ENCODE measurements around the gene CSH1.
"Not testable (repeated sequence)": the region's sequence is repeated elsewhere in the genome, so short reads cannot be mapped to it uniquely, and the experiment has no call there.

The CSH1 gene

GRCh38 chr17:63896524-63897354 lies at the start of gene CSH1:
Gene CSH1, minus strand, starts transcription at chr17:63896574. Its CDS starts 63 bp downstream, at chr17:63896511.
- H3K36me3 ChIP-seq (ENCODE audit: control insufficient read depth, insufficient read depth, low read length); H3K9ac ChIP-seq (ENCODE audit: low read depth, low read length); H3K9me3 ChIP-seq (ENCODE audit: control insufficient read depth, insufficient read depth, low read length): not testable (repeated sequence)

DNA sequence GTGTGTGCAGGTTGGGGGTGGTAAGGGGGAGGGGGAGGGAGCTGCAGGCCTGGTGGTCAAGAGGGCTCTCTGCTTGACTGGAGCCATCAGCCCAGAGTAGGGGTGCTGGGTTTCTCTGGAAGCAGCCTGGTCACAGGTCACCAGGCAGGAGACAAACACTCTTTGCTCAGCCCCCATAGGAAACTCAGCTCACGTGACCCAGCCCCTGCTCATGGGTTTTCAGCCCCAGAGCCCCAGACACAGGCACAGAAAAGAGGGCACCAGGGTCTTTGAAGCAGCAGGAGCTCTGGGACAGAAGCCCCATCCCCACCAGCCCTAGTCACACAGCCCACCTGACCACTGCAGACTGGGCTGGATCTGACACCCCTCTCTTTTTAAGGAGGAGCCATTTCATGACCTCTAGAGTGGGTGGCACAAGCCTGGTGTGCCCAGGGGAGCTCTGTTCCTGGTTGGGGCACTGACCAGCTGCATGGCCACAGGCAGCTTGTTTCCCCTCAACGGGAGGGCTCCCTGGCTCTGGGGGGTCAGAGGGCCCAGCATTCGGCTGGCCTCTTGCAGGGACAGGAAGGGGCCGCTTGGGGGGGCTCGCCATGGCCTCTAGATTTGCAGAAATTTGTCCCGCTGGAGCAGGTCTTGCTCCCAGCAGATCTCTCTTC lies 49.5 kb upstream of the CSH1 start:
- peaks cover 3% of the 10 kb centered on the region for H3K4me1 ChIP-seq (ENCODE audit: control insufficient read depth, insufficient read depth, low read length)
- no peaks in the 10 kb centered on the region for H3K27me3 ChIP-seq (ENCODE audit: control insufficient read depth, insufficient read depth, low read length)
- H3K36me3 ChIP-seq (ENCODE audit: control insufficient read depth, insufficient read depth, low read length): peaks cover 5% of the 10 kb centered on the region
- H3K9ac ChIP-seq (ENCODE audit: low read depth, low read length): no peak overlapping the region
- no peaks in the 10 kb centered on the region for H3K9me3 ChIP-seq (ENCODE audit: control insufficient read depth, insufficient read depth, low read length)
- H3K4me3 ChIP-seq (ENCODE audit: low read depth, low read length): no peak overlapping the region

More at GRCh38 chr17:63896524-63897354, at the start of gene CSH1:
- not testable (repeated sequence) for H3K4me1 ChIP-seq (ENCODE audit: control insufficient read depth, insufficient read depth, low read length); H3K4me3 ChIP-seq (ENCODE audit: low read depth, low read length); H3K27me3 ChIP-seq (ENCODE audit: control insufficient read depth, insufficient read depth, low read length)

GRCh38 chr17:63944736-63945499 lies 48.5 kb upstream of the CSH1 start:
- no peaks in the 10 kb centered on the region for H3K9me3 ChIP-seq (ENCODE audit: control insufficient read depth, insufficient read depth, low read length)
- H3K4me3 ChIP-seq (ENCODE audit: low read depth, low read length): no peak overlapping the region
- no peaks in the 10 kb centered on the region for H3K27me3 ChIP-seq (ENCODE audit: control insufficient read depth, insufficient read depth, low read length)
- peaks cover 5% of the 10 kb centered on the region for H3K36me3 ChIP-seq (ENCODE audit: control insufficient read depth, insufficient read depth, low read length)
- H3K9ac ChIP-seq (ENCODE audit: low read depth, low read length): no peak overlapping the region
- H3K4me1 ChIP-seq (ENCODE audit: control insufficient read depth, insufficient read depth, low read length): no peaks in the 10 kb centered on the region

- Histone ChIP-seq H3K9me3 (ENCODE audit: control insufficient read depth, insufficient read depth, low read length) (no peaks in the 10 kb centered on the region), H3K4me3 (ENCODE audit: low read depth, low read length) (no peak overlapping the region), H3K27me3 (ENCODE audit: control insufficient read depth, insufficient read depth, low read length) (no peaks in the 10 kb centered on the region), H3K36me3 (ENCODE audit: control insufficient read depth, insufficient read depth, low read length) (peaks cover 5% of the 10 kb centered on the region), H3K4me1 (ENCODE audit: control insufficient read depth, insufficient read depth, low read length) (no peaks in the 10 kb centered on the region), H3K9ac (ENCODE audit: low read depth, low read length) (no peak overlapping the region)
Observed at GRCh38 chr17:63943745-63944144, 47.4 kb upstream of the CSH1 start.

DNA sequence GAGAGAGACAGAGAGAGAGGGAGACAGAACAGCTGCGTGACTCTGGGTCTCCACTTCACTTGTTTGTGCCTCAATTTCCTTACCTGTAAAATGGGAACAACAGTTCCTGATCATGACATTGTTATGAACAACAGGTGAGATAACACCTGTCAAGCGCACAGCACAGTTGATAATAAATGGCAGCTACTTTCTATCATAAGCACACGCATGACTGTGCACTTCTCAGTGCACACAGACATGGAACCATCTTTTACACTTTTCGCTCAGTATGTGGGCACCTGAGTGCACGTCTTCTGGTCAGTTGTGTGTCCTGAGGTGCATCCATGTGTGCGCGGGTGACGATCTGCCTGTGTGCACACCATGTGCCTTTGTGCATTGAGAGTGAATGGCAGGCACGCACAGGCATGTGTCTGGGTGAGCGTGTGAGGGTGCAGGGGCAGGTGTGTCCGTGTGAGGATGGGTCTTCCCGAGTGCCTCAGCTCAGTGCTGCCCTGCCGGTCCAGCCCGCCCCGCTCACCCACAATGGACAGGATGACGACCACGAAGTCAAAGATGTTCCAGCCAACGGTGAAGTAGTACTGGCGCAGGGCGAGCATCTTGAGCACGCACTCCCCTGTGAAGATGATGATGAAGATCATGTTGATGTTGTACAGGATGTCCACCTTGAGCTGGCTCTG lies 46.1 kb upstream of the CSH1 start:
- no peak overlapping the region for H3K9ac ChIP-seq (ENCODE audit: low read depth, low read length)
- no peaks in the 10 kb centered on the region for H3K4me1 ChIP-seq (ENCODE audit: control insufficient read depth, insufficient read depth, low read length)
- no peak overlapping the region for H3K4me3 ChIP-seq (ENCODE audit: low read depth, low read length)
- no peaks in the 10 kb centered on the region for H3K27me3 ChIP-seq (ENCODE audit: control insufficient read depth, insufficient read depth, low read length)
- H3K36me3 ChIP-seq (ENCODE audit: control insufficient read depth, insufficient read depth, low read length): peaks cover 5% of the 10 kb centered on the region
- H3K9me3 ChIP-seq (ENCODE audit: control insufficient read depth, insufficient read depth, low read length): no peaks in the 10 kb centered on the region

DNA sequence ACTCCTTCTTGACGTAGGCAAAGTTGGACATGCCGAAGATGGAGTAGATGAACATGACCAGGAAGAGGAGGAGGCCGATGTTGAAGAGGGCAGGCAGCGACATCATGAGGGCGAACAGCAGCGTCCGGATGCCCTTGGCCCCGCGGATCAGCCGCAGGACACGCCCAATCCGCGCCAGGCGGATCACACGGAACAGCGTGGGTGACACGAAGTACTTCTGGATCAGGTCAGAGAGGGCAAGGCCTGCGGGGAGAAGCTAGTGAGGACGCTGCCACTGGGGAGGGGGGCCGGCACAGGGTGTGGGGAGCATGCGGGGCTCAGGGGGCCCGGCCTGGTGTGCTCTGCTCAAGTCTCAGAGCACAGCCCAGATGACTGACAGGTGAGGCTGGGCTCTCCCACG lies 45.4 kb upstream of the CSH1 start:
- Histone ChIP-seq H3K9ac (ENCODE audit: low read depth, low read length) (no peak overlapping the region), H3K27me3 (ENCODE audit: control insufficient read depth, insufficient read depth, low read length) (no peaks in the 10 kb centered on the region), H3K36me3 (ENCODE audit: control insufficient read depth, insufficient read depth, low read length) (peaks cover 5% of the 10 kb centered on the region), H3K9me3 (ENCODE audit: control insufficient read depth, insufficient read depth, low read length) (no peaks in the 10 kb centered on the region), H3K4me3 (ENCODE audit: low read depth, low read length) (no peak overlapping the region), H3K4me1 (ENCODE audit: control insufficient read depth, insufficient read depth, low read length) (no peaks in the 10 kb centered on the region)

DNA sequence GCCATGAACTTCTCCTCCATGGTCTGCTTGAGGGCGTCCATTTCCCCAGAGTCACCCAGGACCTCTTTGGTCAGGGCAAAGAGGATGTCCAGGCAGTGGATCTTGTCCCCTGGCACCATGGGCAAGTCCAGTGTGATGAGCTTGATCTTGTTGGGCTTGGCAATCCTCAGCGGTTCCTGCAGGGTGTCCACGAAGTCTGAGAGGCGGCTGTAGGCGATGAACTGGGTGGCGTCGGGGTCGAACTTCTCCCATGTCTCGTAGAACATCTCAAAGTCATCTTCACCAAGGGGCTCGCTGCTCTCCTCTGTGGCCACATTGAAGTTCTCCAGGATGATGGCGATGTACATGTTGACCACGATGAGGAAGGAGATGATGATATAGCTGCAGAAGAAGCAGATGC lies 44.8 kb upstream of the CSH1 start:
- Histone ChIP-seq H3K27me3 (ENCODE audit: control insufficient read depth, insufficient read depth, low read length) (no peaks in the 10 kb centered on the region), H3K36me3 (ENCODE audit: control insufficient read depth, insufficient read depth, low read length) (peaks cover 5% of the 10 kb centered on the region), H3K4me1 (ENCODE audit: control insufficient read depth, insufficient read depth, low read length) (no peaks in the 10 kb centered on the region), H3K9ac (ENCODE audit: low read depth, low read length) (no peak overlapping the region), H3K9me3 (ENCODE audit: control insufficient read depth, insufficient read depth, low read length) (no peaks in the 10 kb centered on the region), H3K4me3 (ENCODE audit: low read depth, low read length) (no peak overlapping the region)

- Histone ChIP-seq H3K36me3 (ENCODE audit: control insufficient read depth, insufficient read depth, low read length) (peaks cover 5% of the 10 kb centered on the region), H3K4me1 (ENCODE audit: control insufficient read depth, insufficient read depth, low read length) (no peaks in the 10 kb centered on the region), H3K4me3 (ENCODE audit: low read depth, low read length) (no peak overlapping the region)
Observed at GRCh38 chr17:63940584-63940983, 44.2 kb upstream of the CSH1 start.

DNA sequence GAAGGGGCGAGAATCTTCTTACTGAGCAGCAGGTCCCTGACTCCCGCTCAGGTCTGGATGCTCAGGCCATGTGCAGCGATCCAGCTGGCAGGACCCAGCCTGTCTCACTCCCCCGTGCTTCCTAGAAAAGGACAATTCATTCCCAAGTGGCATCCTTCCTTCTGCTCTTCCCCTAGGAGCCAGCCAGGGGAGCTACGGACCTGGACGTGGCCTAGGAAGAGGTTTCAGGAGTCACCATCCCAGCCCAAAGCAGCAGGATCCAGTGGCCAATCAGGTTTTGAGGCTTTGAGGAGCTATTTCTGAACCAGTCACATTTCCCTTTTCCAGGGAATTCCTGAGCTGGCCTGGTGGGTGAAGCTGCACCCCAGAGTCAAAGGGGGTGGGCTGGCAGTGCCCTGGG lies 43.5 kb upstream of the CSH1 start:
- Histone ChIP-seq H3K9ac (ENCODE audit: low read depth, low read length) (no peak overlapping the region), H3K36me3 (ENCODE audit: control insufficient read depth, insufficient read depth, low read length) (peaks cover 5% of the 10 kb centered on the region), H3K4me1 (ENCODE audit: control insufficient read depth, insufficient read depth, low read length) (no peaks in the 10 kb centered on the region), H3K4me3 (ENCODE audit: low read depth, low read length) (no peak overlapping the region), H3K27me3 (ENCODE audit: control insufficient read depth, insufficient read depth, low read length) (no peaks in the 10 kb centered on the region), H3K9me3 (ENCODE audit: control insufficient read depth, insufficient read depth, low read length) (no peaks in the 10 kb centered on the region)

More at GRCh38 chr17:63940584-63940983, 44.2 kb upstream of the CSH1 start:
- H3K9ac ChIP-seq (ENCODE audit: low read depth, low read length): no peak overlapping the region
- no peaks in the 10 kb centered on the region for H3K27me3 ChIP-seq (ENCODE audit: control insufficient read depth, insufficient read depth, low read length)
- H3K9me3 ChIP-seq (ENCODE audit: control insufficient read depth, insufficient read depth, low read length): no peaks in the 10 kb centered on the region

- Histone ChIP-seq H3K36me3 (ENCODE audit: control insufficient read depth, insufficient read depth, low read length) (peaks cover 5% of the 10 kb centered on the region), H3K9me3 (ENCODE audit: control insufficient read depth, insufficient read depth, low read length) (no peaks in the 10 kb centered on the region), H3K27me3 (ENCODE audit: control insufficient read depth, insufficient read depth, low read length) (no peaks in the 10 kb centered on the region), H3K4me1 (ENCODE audit: control insufficient read depth, insufficient read depth, low read length) (no peaks in the 10 kb centered on the region), H3K9ac (ENCODE audit: low read depth, low read length) (no peak overlapping the region), H3K4me3 (ENCODE audit: low read depth, low read length) (no peak overlapping the region)
Observed at GRCh38 chr17:63939401-63939800, 43.0 kb upstream of the CSH1 start.

GRCh38 chr17:63937920-63938319 lies 41.5 kb upstream of the CSH1 start:
- Histone ChIP-seq H3K4me1 (ENCODE audit: control insufficient read depth, insufficient read depth, low read length) (no peaks in the 10 kb centered on the region), H3K9me3 (ENCODE audit: control insufficient read depth, insufficient read depth, low read length) (no peaks in the 10 kb centered on the region), H3K27me3 (ENCODE audit: control insufficient read depth, insufficient read depth, low read length) (no peaks in the 10 kb centered on the region), H3K36me3 (ENCODE audit: control insufficient read depth, insufficient read depth, low read length) (peaks cover 5% of the 10 kb centered on the region), H3K9ac (ENCODE audit: low read depth, low read length) (no peak overlapping the region), H3K4me3 (ENCODE audit: low read depth, low read length) (no peak overlapping the region)
